Osteoblast (primary cell): ENCODE data around the gene SCLY. TPM values are rescaled to one million over a fixed set of nuclear protein-coding genes. Genes with fewer than 3 reads are reported as not detected.

Source experiments
- DNase-seq: peaks from one replicate; pipeline ENCODE4 v3.0.0; 2011; ENCODE audit warnings: low spot score, mixed read lengths; ENCODE audit not compliant: insufficient read length; ENCODE audit errors: missing footprints
- H2AFZ ChIP-seq: 2 replicates; pipeline ENCODE4 v1.6.0; 2011; ENCODE audit warnings: mild to moderate bottlenecking, low read length
- H3K27ac ChIP-seq: 2 replicates; pipeline ENCODE4 v1.5.1; 2011; ENCODE audit warnings: mild to moderate bottlenecking, low read depth, low read length, moderate library complexity
- H3K27me3 ChIP-seq: 2 replicates; pipeline ENCODE4 v1.6.0; 2012; ENCODE audit warnings: mild to moderate bottlenecking, control low read depth, inconsistent platforms, low read length, moderate library complexity; ENCODE audit not compliant: insufficient read depth
- H3K36me3 ChIP-seq: 2 replicates; pipeline ENCODE4 v1.5.1; 2011; ENCODE audit warnings: mild to moderate bottlenecking, low read length, control low read depth, moderate library complexity; ENCODE audit not compliant: insufficient read depth
- H3K4me1 ChIP-seq: 2 replicates; pipeline ENCODE4 v1.5.1; 2011; ENCODE audit warnings: mild to moderate bottlenecking, low read length, control low read depth, moderate library complexity; ENCODE audit not compliant: insufficient read depth
- H3K4me2 ChIP-seq: 2 replicates; pipeline ENCODE4 v1.6.0; 2011; ENCODE audit warnings: mild to moderate bottlenecking, low read length; ENCODE audit not compliant: insufficient read depth
- H3K4me3 ChIP-seq: fragments of 200-600 bp; sonication (generic); 3 replicates; pipeline ENCODE4 v1.5.1; 2012; ENCODE audit warnings: mild to moderate bottlenecking, low read length, inconsistent platforms; ENCODE audit not compliant: insufficient read depth
- H3K79me2 ChIP-seq: 2 replicates; pipeline ENCODE4 v1.6.0; 2012; ENCODE audit warnings: mild to moderate bottlenecking, low read length, control low read depth, inconsistent platforms; ENCODE audit not compliant: insufficient read depth
- H3K9me3 ChIP-seq: 2 replicates; pipeline ENCODE4 v1.5.1; 2011; ENCODE audit warnings: low read depth, low read length, control low read depth
- H4K20me1 ChIP-seq: 2 replicates; pipeline ENCODE4 v1.6.0; 2012; ENCODE audit warnings: mild to moderate bottlenecking, low read length, control low read depth; ENCODE audit not compliant: insufficient read depth
- CTCF ChIP-seq: IDR thresholded peaks from 2 replicates; pipeline ENCODE4 v1.5.1; 2011; ENCODE audit warnings: mild to moderate bottlenecking, low read depth, low read length, moderate library complexity; ENCODE audit errors: extremely low read depth
- total RNA-seq: library from RNA; depleted of rRNA; stranded (reverse); fragments of >200 nt; gene quantifications from 2 replicates; pipeline ENCODE4 v1.2.3, GENCODE V29; 2012

Gene SCLY
- total RNA-seq, 1 donor: 11.6 TPM

GRCh38 chr2:238105506-238106338 is 44.9 kb downstream of the SCLY start:
- H3K36me3 ChIP-seq: no peaks in the 10 kb centered on the region
- peak; percentile 75 for DNase-seq
- H3K4me2 ChIP-seq: no peak overlapping the region
- H3K4me3 ChIP-seq: no peak overlapping the region
- H3K4me1 ChIP-seq: no peaks in the 10 kb centered on the region
- TF ChIP-seq CTCF: no peak
- no peak overlapping the region for H3K27ac ChIP-seq
- H4K20me1 ChIP-seq: no peaks in the 10 kb centered on the region
- no peaks in the 10 kb centered on the region for H3K27me3 ChIP-seq
- no peak overlapping the region for H2AFZ ChIP-seq
- no peaks in the 10 kb centered on the region for H3K79me2 ChIP-seq
- no peaks in the 10 kb centered on the region for H3K9me3 ChIP-seq

GRCh38 chr2:238106339-238106697 is 45.5 kb downstream of the SCLY start:
- no peaks in the 10 kb centered on the region for H3K27me3 ChIP-seq
- no peak overlapping the region for H2AFZ ChIP-seq
- no peak overlapping the region for H3K4me2 ChIP-seq
- no peaks in the 10 kb centered on the region for H3K4me1 ChIP-seq
- no peak for TF ChIP-seq CTCF
- peak; percentile 62 for DNase-seq
- H4K20me1 ChIP-seq: no peaks in the 10 kb centered on the region
- H3K4me3 ChIP-seq: no peak overlapping the region
- no peaks in the 10 kb centered on the region for H3K79me2 ChIP-seq
- no peaks in the 10 kb centered on the region for H3K9me3 ChIP-seq
- no peak overlapping the region for H3K27ac ChIP-seq
- no peaks in the 10 kb centered on the region for H3K36me3 ChIP-seq

GRCh38 chr2:238106698-238107524 is 46.1 kb downstream of the SCLY start:
- DNase-seq: peak; percentile 88
- no peak overlapping the region for H3K27ac ChIP-seq
- no peak overlapping the region for H2AFZ ChIP-seq
- no peaks in the 10 kb centered on the region for H3K9me3 ChIP-seq
- no peaks in the 10 kb centered on the region for H3K36me3 ChIP-seq
- peak; percentile 23 for TF ChIP-seq CTCF
- no peak overlapping the region for H3K4me3 ChIP-seq
- H3K4me1 ChIP-seq: no peaks in the 10 kb centered on the region
- peak overlapping the region; percentile 32 for H3K4me2 ChIP-seq
- no peaks in the 10 kb centered on the region for H4K20me1 ChIP-seq
- no peaks in the 10 kb centered on the region for H3K27me3 ChIP-seq
- H3K79me2 ChIP-seq: no peaks in the 10 kb centered on the region
